HUES6 (cell line): Measurements from ENCODE around the gene UBASH3A.

Source experiments
- H3K27ac ChIP-seq: 2 replicates; pipeline ENCODE4 v1.7.0; 2013; ENCODE audit warnings: low read depth, mild to moderate bottlenecking, low read length, inconsistent platforms
- H3K27me3 ChIP-seq: 2 replicates; pipeline ENCODE4 v1.6.1; 2013; ENCODE audit warnings: low read length; ENCODE audit not compliant: control insufficient read depth, insufficient read depth
- H3K36me3 ChIP-seq: 2 replicates; pipeline ENCODE4 v1.6.1; 2013; ENCODE audit warnings: low read length; ENCODE audit not compliant: control insufficient read depth, insufficient read depth
- H3K4me1 ChIP-seq: 2 replicates; pipeline ENCODE4 v1.6.1; 2013; ENCODE audit warnings: low read length; ENCODE audit not compliant: control insufficient read depth, insufficient read depth
- H3K4me3 ChIP-seq: 2 replicates; pipeline ENCODE4 v1.5.1; 2013; ENCODE audit warnings: low read depth, low read length
- H3K9ac ChIP-seq: one replicate; pipeline ENCODE4 v1.6.1; 2013; ENCODE audit warnings: mild to moderate bottlenecking, low read length
- H3K9me3 ChIP-seq: 2 replicates; pipeline ENCODE4 v1.6.1; 2013; ENCODE audit warnings: low read depth, low read length; ENCODE audit not compliant: control insufficient read depth, insufficient read depth

The UBASH3A gene

GRCh38 chr21:42481169-42481568 is 77.5 kb downstream of the UBASH3A start:
- Histone ChIP-seq H3K9ac (no peak overlapping the region), H3K36me3 (no peaks in the 10 kb centered on the region), H3K27me3 (0 out of 2 replicates have a peak, but pooled peaks cover under 1% of the 10 kb centered on the region), H3K4me1 (no peaks in the 10 kb centered on the region), H3K9me3 (peaks cover 5% of the 10 kb centered on the region), H3K4me3 (no peak overlapping the region), H3K27ac (no peak overlapping the region)

DNA sequence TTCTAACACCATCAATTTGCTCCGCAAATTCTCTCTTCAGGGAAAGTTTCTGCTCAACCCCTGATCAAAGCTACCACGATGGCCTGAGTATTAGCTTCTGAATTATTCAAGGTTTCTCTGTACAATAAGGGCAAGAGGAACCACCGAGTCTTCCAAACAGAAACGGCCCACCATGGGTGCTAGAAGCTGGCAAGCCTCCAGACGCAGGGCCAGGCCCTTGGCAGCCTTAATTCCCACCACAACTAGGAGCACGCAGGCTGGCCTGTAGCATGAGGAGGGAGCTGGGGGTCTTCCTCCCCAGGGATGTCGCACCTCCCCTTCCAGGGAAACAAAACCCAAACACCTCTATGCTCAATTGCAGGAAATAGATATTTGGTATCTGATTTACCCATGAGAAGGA is 81.3 kb downstream of the UBASH3A start:
- no peak overlapping the region for H3K27ac ChIP-seq
- no peak overlapping the region for H3K9ac ChIP-seq
- H3K9me3 ChIP-seq: peaks cover 5% of the 10 kb centered on the region
- H3K27me3 ChIP-seq: peaks cover 6% of the 10 kb centered on the region
- H3K4me1 ChIP-seq: no peaks in the 10 kb centered on the region
- no peaks in the 10 kb centered on the region for H3K36me3 ChIP-seq
- H3K4me3 ChIP-seq: no peak overlapping the region

DNA sequence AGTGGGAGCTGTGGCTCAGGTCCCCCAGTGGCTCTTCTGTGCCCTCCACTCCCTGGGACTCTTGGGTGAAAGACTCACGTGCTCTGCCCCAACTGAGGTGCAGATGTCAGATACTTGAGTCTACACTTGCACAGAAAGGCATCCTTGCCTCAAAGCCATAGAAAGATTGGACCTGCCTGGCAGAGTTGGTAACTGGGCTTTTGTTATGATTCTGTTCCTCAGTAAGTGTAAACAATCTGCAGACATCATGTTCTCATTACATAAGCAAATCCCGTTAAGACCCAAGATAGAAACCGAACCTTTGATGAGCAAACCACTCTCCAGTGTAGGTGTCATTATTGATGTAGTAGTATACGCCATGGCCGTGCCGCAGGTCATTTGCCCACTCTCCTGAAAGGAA is 82.4 kb downstream of the UBASH3A start:
- H3K9ac ChIP-seq: no peak overlapping the region
- no peak overlapping the region for H3K27ac ChIP-seq
- no peaks in the 10 kb centered on the region for H3K36me3 ChIP-seq

DNA sequence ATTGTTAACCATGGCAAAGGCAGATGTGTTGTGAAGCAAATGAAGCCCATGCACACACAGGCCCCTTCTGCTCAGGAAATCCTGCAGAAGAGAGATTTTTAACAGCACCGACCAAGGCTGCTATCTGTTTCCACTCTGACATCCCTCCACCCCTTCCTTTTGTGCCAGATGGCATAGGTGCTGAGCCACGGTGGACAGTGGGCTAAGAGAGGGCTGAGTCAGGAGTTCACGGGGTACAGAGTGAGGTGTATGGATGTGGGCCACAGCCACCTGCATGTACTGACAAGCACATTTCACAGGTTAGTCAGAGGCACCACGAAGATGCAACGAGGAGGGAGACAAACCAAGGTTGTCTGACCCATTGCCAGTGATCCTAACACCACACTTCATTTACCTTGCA is 82.8 kb downstream of the UBASH3A start:
- Histone ChIP-seq H3K4me1 (0 out of 2 replicates have a peak, but pooled peaks cover 2% of the 10 kb centered on the region), H3K36me3 (no peaks in the 10 kb centered on the region), H3K27me3 (peaks cover 6% of the 10 kb centered on the region), H3K4me3 (no peak overlapping the region), H3K9me3 (no peaks in the 10 kb centered on the region), H3K9ac (no peak overlapping the region), H3K27ac (no peak overlapping the region)

More for the DNA sequence above, 82.4 kb downstream of the UBASH3A start:
- Histone ChIP-seq H3K9me3 (peaks cover under 1% of the 10 kb centered on the region; the same call in 1 of the 2 replicates), H3K27me3 (peaks cover 6% of the 10 kb centered on the region), H3K4me1 (0 out of 2 replicates have a peak, but pooled peaks cover 2% of the 10 kb centered on the region), H3K4me3 (no peak overlapping the region)

GRCh38 chr21:42489006-42489563 is 85.4 kb downstream of the UBASH3A start:
- Histone ChIP-seq H3K4me3 (no peak overlapping the region), H3K4me1 (peaks cover 11% of the 10 kb centered on the region), H3K9me3 (no peaks in the 10 kb centered on the region), H3K9ac (no peak overlapping the region), H3K27ac (no peak overlapping the region), H3K27me3 (peaks cover 6% of the 10 kb centered on the region), H3K36me3 (no peaks in the 10 kb centered on the region)

DNA sequence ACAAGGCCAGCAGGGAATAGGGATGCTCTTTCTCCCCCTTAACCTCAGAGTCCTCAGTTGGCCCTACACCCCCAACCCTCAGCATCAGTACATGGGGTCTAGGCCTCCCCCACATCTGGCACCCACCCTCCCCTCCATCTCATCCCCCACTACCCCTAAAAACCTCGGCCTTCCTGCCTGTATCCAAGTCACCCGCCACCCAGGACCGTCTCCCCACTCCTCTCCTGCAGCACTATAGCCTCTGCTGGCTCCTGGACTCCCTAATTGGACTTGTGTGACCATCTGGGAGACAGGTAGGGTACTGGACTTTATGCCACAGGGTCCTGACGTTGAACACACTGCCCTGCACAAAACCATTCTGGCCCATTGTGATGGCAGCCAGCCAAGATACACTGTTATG is 86.3 kb downstream of the UBASH3A start:
- Histone ChIP-seq H3K9me3 (no peaks in the 10 kb centered on the region), H3K9ac (no peak overlapping the region), H3K4me1 (peaks cover 11% of the 10 kb centered on the region), H3K36me3 (no peaks in the 10 kb centered on the region), H3K4me3 (no peak overlapping the region), H3K27me3 (peaks cover 8% of the 10 kb centered on the region), H3K27ac (no peak overlapping the region)

DNA sequence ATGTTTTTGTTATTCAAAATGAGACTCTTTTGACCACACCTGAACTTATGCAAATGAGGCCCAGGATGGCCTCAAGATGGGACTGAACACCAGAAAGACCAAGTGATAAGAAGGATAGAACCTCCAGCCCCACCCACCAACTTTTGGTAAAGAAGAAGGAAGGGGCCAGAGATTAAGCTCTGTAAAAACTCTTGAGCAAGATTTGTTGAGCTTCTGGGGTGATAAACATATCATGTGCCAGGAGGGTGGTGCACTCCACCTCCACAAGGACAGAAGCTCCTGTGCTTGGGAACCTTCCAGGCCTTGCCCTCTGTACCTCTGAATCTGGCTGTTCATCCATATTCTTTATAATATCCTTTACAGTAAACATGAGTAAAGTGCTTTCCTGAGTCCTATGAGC is 87.0 kb downstream of the UBASH3A start:
- H3K9ac ChIP-seq: no peak overlapping the region
- no peak overlapping the region for H3K27ac ChIP-seq
- no peaks in the 10 kb centered on the region for H3K36me3 ChIP-seq
- H3K4me3 ChIP-seq: no peak overlapping the region
- H3K9me3 ChIP-seq: no peaks in the 10 kb centered on the region
- H3K4me1 ChIP-seq: peaks cover 15% of the 10 kb centered on the region
- peaks cover 15% of the 10 kb centered on the region for H3K27me3 ChIP-seq

- no peak overlapping the region for H3K4me3 ChIP-seq
- H3K27ac ChIP-seq: no peak overlapping the region
- peaks cover 15% of the 10 kb centered on the region for H3K4me1 ChIP-seq
- peaks cover 14% of the 10 kb centered on the region for H3K27me3 ChIP-seq
- no peaks in the 10 kb centered on the region for H3K9me3 ChIP-seq
- H3K9ac ChIP-seq: no peak overlapping the region
- no peaks in the 10 kb centered on the region for H3K36me3 ChIP-seq
Observed at GRCh38 chr21:42491328-42491727, 87.6 kb downstream of the UBASH3A start.

- Histone ChIP-seq H3K27me3 (peaks cover 10% of the 10 kb centered on the region; the same call in 1 of the 2 replicates), H3K36me3 (no peaks in the 10 kb centered on the region), H3K4me3 (no peak overlapping the region), H3K9me3 (no peaks in the 10 kb centered on the region), H3K27ac (no peak overlapping the region), H3K4me1 (peaks cover 15% of the 10 kb centered on the region), H3K9ac (no peak overlapping the region)
Observed at GRCh38 chr21:42492201-42492600, 88.5 kb downstream of the UBASH3A start.

DNA sequence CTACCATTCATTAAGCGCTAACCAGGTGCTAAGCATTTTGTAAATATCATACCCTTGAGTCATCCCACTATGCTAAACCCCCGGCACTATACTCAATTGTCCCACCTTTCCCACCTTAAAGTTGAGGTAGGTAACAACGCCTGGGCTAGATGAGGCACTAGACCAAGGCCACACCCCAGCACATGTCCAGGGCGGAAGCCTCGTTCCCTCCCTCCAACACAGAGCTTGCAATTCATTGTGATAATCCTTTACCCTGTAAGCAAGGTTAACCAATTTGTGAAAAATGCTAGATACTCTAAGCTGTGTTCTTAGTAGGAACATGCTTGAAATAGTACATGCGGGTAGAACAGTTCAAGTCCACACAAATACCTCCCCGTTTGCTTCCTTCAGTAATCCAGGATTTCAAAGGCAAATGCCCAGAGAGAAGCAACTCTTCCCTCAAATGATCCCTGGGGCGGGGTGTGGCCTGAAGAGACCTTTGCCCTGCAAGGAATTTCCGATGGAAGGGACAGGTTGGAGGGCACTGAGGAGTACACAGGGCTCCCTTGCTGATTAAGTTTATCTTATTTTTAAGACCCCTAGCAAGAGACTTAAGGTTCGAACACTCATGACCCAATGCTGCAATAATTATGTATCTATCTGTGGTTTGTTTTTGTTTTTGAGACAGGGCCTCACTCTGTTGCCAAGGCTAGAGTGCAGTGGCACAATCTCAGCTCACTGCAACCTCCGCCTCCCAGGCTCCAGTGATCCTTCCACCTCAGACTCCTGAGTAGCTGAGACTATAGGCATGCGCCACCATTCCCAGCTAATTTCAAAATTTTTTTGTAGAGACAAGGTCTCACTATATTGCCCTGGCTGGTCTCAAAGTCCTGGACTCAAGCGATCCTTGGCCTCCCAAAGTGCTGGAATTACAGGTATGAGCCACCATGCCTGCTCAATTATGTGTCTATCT is 89.7 kb downstream of the UBASH3A start:
- Histone ChIP-seq H3K9me3 (no peaks in the 10 kb centered on the region), H3K4me3 (no peak overlapping the region), H3K4me1 (peaks cover 15% of the 10 kb centered on the region), H3K9ac (no peak overlapping the region), H3K27ac (no peak overlapping the region), H3K27me3 (peaks cover 10% of the 10 kb centered on the region; the same call in 1 of the 2 replicates), H3K36me3 (no peaks in the 10 kb centered on the region)

DNA sequence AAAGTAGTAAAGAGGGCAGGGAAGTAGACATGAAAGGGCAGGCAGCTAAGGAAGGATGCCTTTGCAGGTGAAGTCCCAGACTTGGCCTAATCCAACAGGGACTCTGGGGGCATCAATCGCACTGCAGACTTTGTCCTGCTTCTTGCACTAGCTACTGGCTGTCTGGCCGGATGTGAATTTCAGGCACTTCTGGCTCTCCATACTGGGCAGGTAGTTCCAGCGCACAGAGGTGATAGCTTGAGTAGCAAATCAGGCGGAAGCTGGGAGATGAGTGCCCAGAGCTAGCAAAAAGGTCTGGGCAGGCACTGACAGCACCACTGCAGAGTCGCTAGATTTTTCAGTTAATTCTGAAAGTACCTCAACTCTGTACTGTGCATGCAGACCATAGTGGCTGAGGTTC is 91.3 kb downstream of the UBASH3A start:
- Histone ChIP-seq H3K27ac (no peak overlapping the region), H3K9me3 (no peaks in the 10 kb centered on the region), H3K9ac (no peak overlapping the region), H3K27me3 (peaks cover 10% of the 10 kb centered on the region; the same call in 1 of the 2 replicates), H3K4me1 (peaks cover 21% of the 10 kb centered on the region), H3K4me3 (no peak overlapping the region), H3K36me3 (no peaks in the 10 kb centered on the region)
